ENCODE data around the gene SNX8. TPM values are rescaled to one million over a fixed set of nuclear protein-coding genes. Genes with fewer than 3 reads are reported as not detected.
A peak's percentile ranks its signal among the peaks of the same experiment; 100 is the strongest.

Gene SNX8
- polyA plus RNA-seq, 1 experiment = 40.2 TPM

DNA sequence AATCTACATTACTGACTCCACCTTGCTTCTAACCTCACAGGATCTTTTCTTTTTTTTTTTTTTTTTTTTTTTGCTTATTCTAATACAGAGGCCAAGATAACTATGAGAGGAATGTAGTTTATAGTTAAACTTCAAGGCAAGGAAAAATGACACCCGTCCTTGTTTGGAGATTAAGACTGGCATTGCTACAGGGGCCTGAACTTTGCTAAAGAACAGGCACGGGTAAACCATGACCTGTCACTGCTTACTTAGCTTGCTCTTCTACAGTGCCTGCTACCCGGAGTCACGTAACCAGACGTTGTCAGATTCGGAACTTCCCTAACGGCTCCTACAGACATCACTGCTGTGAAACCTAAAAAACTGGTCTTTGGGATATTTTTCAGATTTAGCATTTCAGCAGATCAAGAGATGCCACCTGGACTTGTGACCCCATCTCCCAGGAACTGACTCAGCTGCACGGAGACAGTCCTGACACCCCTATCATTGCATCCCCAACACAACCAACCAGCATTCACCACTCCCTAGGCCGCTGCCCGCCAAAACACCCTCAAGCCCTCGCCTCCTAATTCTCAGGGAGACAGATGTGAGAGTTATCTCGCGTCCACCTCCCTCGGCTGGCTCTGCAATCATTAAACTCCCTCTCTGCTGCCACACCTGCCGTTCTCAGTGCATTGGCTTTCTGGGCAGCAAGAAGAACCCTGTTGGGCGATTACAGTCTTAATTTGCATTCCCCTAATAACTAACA is 109.0 kb downstream of the SNX8 start:
- Histone ChIP-seq H3K9me3 (ENCODE audit: control insufficient read depth, insufficient read depth, low read length) (no peaks in the 10 kb centered on the region; the same call in 1 of the 2 replicates), H3K4me3 (ENCODE audit: low read depth, low read length) (no peak overlapping the region), H3K27me3 (ENCODE audit: control insufficient read depth, insufficient read depth, low read length) (no peaks in the 10 kb centered on the region), H3K27ac (ENCODE audit: low read depth, low read length) (no peak overlapping the region)
- DNase-seq (ENCODE audit: low read depth, low spot score) = no peak
- TF ChIP-seq, protein P1, sequence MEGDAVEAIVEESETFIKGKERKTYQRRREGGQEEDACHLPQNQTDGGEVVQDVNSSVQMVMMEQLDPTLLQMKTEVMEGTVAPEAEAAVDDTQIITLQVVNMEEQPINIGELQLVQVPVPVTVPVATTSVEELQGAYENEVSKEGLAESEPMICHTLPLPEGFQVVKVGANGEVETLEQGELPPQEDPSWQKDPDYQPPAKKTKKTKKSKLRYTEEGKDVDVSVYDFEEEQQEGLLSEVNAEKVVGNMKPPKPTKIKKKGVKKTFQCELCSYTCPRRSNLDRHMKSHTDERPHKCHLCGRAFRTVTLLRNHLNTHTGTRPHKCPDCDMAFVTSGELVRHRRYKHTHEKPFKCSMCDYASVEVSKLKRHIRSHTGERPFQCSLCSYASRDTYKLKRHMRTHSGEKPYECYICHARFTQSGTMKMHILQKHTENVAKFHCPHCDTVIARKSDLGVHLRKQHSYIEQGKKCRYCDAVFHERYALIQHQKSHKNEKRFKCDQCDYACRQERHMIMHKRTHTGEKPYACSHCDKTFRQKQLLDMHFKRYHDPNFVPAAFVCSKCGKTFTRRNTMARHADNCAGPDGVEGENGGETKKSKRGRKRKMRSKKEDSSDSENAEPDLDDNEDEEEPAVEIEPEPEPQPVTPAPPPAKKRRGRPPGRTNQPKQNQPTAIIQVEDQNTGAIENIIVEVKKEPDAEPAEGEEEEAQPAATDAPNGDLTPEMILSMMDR (IDR thresholded peaks at IDR 0.05; ENCODE audit: low read depth, low read length) = no peak
- ChIA-PET CTCF (interaction anchor here (0.7 to 1.6 kb wide), 2 partner anchors 10 to 141 kb away, joined by 3 to 6 read pairs; no protein-coding TSS in a partner anchor), POLR2A (interaction anchor here (0.7 kb wide), 2 partner anchors 18 to 29 kb away, joined by 4 to 15 read pairs; no protein-coding TSS in a partner anchor)

DNA sequence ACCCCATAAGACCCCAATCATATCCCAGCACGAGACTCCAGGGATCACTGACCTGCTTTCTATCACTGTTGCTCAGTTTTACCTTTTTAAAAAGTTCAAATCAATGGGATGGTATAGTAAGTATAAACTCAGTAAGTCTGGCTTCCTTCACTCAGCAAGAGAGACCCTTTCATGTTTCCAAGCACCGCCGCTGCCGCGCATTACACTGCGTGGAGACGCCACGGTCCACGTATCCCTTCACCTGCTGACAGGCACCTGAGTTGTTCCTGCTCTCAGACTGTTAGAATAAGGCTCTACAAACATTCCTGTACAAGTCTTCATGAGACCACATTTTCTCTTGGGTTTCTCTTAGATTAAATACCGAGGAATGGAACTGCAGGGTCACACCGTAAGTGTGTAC is 109.8 kb downstream of the SNX8 start:
- no peaks in the 10 kb centered on the region for H3K27me3 ChIP-seq (ENCODE audit: control insufficient read depth, insufficient read depth, low read length)
- TF ChIP-seq, protein P1 (IDR thresholded peaks at IDR 0.05; ENCODE audit: low read depth, low read length) = no peak
- CTCF ChIA-PET = interaction anchor here (0.7 to 1.7 kb wide), 3 partner anchors 10 to 144 kb away, joined by 3 to 6 read pairs (median 5); no protein-coding TSS in a partner anchor
- POLR2A ChIA-PET = no interaction called here
- no peak overlapping the region for H3K4me3 ChIP-seq (ENCODE audit: low read depth, low read length)
- DNase-seq (ENCODE audit: low read depth, low spot score) = no peak
- no peaks in the 10 kb centered on the region for H3K9me3 ChIP-seq (ENCODE audit: control insufficient read depth, insufficient read depth, low read length)
- H3K27ac ChIP-seq (ENCODE audit: low read depth, low read length) = no peak overlapping the region

DNA sequence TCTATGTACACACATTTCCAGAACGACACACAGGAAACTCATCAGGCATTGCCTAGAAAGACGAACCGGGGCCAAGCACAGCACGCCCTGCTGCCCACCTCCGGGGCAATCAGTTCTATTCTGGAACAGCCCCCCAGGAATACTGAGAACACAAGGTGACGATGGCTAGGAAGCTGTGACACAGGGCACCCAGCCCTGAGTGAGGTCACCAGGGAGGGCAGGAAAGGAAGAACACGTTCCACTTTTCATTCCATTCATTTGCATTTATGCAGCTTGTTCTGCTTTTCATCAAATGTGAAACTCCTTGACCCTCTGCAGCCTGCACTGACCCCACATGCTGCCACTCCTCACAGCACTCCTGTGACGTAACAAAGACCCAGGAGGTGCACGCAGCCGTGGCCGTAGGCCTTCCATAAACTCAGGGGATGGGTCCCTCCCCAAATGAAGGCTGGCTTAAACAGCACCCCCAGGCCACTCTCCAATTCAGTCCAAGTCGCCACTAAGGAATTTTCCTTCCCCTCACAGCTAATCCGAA is 110.4 kb downstream of the SNX8 start:
- H3K27me3 ChIP-seq (ENCODE audit: control insufficient read depth, insufficient read depth, low read length) = no peaks in the 10 kb centered on the region
- POLR2A ChIA-PET = interaction anchor here (0.9 kb wide), 1 partner anchor 291 kb away, joined by 4 read pairs; no protein-coding TSS in a partner anchor
- TF ChIP-seq, protein P1 (IDR thresholded peaks at IDR 0.05; ENCODE audit: low read depth, low read length) = no peak
- no peaks in the 10 kb centered on the region for H3K9me3 ChIP-seq (ENCODE audit: control insufficient read depth, insufficient read depth, low read length)
- CTCF ChIA-PET = interaction anchor here (1.6 to 1.7 kb wide), 2 partner anchors 9 to 144 kb away, joined by 5 to 6 read pairs; no protein-coding TSS in a partner anchor
- no peak overlapping the region for H3K4me3 ChIP-seq (ENCODE audit: low read depth, low read length)
- no peak overlapping the region for H3K27ac ChIP-seq (ENCODE audit: low read depth, low read length)
- DNase-seq (ENCODE audit: low read depth, low spot score) = no peak

DNA sequence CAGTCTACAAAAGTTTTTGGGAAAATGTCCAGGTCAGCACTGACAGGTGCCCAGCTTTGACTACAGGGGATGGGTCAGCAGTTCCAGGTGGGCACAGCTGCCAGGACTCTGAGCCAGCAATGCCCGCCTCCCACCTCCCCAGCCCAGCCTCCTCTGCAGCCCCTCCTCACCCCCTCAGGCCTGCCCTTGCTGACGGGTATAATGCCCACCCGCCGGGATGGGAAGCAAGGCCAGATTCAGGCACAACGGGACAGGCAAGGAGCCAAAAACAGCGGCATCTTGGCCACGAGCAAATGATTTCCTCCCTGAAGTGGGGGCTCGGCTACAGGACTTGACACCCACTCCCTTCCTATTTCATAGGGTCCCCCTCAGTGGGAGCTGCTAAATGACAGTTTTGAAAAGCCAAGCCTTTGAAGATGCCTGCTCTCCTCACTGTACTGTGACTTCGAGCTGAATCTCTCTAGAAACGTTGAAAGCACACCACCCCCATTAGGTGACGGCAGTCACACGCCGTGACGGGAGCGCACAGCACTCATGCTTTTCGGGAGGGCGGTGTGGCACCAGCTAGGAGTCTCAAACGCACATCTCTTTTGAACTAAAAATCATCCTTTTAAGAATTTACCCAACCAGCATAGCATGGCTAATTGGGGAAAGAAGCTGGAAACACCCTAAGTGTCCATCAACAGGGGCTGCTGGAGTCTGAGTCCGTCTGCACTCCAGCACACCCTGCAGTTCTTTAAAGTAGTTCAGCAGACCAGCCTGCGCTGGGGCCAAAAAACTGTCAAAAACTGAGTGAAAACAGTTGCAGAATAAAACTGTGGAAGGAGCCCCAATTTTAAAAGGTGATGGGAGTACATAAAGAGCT is 111.1 kb downstream of the SNX8 start:
- POLR2A ChIA-PET = interaction anchor here (0.9 kb wide), 1 partner anchor 290 kb away, joined by 4 read pairs; no protein-coding TSS in a partner anchor
- no peak for DNase-seq (ENCODE audit: low read depth, low spot score)
- Histone ChIP-seq H3K4me3 (ENCODE audit: low read depth, low read length) (no peak overlapping the region), H3K9me3 (ENCODE audit: control insufficient read depth, insufficient read depth, low read length) (no peaks in the 10 kb centered on the region; the same call in 1 of the 2 replicates), H3K27ac (ENCODE audit: low read depth, low read length) (no peak overlapping the region), H3K27me3 (ENCODE audit: control insufficient read depth, insufficient read depth, low read length) (no peaks in the 10 kb centered on the region)
- CTCF ChIA-PET = interaction anchor here (0.8 to 1.7 kb wide), 3 partner anchors 8 to 145 kb away, joined by 4 to 6 read pairs (median 5); no protein-coding TSS in a partner anchor
- TF ChIP-seq, protein P1 (IDR thresholded peaks at IDR 0.05; ENCODE audit: low read depth, low read length) = 0 out of 2 replicates have a peak, but pooled peaks have one; percentile 7
